SK-N-DZ (cell line): ENCODE measurements around the gene PROCA1.
"Not testable (repeated sequence)": the region's sequence is repeated elsewhere in the genome, so short reads cannot be mapped to it uniquely, and the experiment has no call there.

Experiments used
- DNase-seq: peaks from one replicate; pipeline ENCODE4 v3.0.0-alpha.2; 2015; ENCODE audit warnings: low spot score
- small RNA-seq, 2 experiments: library from RNA; depleted of rRNA; stranded (forward); fragments of <200 nt; gene quantifications; one replicate each; pipeline ENCODE3, GENCODE V24; 2014

The PROCA1 gene

DNA sequence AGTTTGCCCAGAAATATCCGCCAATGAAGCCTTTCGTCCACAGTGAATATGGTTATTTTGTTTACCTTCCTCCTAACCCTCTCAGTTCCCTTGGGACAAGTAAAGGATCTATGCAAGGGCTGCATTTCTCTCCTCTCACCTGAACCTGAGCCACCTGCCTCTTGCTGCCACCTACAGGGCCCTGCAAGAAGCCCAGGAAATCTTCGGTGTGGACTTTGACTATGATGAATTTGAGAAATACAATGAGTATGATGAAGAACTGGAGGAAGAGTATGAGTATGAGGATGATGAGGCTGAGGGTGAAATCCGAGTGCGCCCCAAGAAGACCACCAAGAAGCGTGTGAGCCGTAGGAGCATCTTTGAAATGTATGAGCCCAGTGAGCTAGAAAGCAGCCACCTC, 35.7 kb downstream of the PROCA1 start:
- DNase-seq = no peak

DNA sequence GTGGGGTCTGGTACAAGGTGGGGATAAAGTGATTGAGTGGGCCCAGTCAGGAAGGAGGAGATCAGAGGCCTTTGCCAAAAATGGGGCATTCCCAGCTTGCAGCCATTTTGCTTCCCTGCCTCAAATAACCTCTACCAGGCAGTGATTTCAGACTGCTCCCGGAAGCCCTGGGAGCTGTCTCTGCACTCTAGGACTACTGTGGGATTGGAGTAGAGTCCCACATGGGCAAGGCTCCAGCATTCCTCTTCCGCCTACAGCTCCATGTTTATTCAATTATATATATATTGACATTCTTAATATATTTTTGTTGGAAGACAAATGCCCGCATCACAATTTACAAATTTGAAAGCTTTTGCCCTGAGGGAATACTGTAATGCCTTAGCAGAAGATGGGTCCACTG, 36.2 kb downstream of the PROCA1 start:
- DNase-seq = no peak

DNA sequence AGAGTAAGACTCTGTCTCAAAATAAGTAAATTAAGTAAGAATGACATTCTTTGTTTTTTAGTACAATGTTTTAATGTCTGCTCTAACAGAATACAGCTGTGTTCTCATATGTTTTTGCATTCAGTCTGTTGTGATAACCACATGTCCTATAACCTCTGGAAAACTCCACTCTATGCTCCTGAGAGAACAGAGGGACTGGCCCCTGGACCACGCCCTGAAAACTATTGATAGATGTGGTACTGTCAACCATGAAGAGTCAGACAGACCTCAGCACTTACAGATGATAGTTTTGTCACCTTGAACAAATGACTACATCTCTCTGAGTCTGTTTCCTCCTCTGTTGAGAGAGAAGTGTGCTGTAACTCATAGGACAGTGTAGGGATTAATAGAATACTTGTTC, 41.8 kb downstream of the PROCA1 start:
- no peak for DNase-seq

DNA sequence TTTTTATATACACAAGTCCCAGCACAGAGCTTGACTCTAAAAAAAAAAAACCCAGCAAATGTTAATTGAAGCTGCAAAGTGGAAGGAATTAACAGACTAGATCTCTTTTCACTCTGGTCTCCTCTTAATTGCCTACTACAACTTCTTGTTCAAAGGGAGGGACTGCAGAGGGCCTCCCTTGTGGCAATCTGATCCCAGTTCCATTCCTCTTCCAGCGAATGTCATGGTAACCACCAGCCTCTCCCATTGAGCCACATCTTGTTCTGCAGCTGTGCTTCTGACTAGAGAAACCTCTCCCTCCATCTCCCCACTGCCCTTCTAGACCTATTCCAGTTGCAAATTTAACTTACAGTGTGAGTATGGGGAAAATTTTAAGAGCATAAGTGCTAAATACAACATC, 43.8 kb downstream of the PROCA1 start:
- no peak for DNase-seq

DNA sequence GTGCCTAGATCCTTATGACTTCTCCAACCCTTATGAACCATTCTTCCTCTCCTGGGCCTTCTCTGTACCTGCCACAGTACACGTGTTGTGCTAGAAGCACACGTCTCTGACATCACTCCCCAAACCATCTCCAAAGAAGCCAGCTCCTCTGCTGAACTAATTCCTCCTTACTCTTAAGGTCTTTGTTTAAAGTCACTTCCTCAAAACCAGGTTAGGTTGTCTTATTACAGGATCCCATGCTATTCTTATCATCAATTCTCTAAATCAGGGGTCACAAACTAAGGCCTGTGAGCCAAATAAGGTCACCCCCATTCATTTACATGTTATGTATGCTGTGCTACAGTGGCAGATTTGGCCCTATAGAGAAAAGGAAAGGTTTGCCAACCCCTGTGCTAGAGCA, 45.7 kb downstream of the PROCA1 start:
- DNase-seq = no peak

DNA sequence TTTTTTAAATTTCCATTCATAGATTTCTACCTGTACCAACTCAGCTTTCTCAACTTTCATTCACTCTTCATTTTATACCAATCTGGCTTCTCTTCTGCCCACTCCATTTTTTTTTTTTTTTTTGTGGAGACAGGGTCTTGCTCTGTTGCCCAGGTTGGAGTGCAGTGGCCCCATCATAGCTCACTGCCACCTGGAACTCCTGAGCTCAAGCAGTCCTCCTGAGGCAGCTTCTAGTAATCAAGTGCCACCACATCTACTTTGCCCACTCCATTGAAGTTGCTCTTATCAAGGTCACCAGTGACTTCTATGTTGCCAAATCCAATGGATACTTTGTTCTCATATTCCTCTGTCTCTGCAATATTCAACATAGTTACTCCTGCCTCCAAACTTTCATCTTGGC, 48.0 kb downstream of the PROCA1 start:
- no peak for DNase-seq

DNA sequence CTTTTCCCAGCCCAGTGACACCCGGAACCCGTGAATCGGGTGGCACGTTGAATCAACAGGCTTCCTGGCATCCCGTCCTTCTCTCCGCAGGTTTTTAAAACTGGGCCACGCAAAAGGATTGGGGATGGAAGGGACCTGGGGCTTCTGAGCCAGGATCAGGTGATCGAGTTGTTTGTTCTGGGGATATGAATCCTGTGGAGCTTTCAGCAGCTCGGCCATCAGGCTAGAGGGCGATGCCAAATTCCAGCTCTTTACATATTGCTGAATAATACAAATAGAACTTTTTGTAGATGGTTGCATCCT, 49.2 kb downstream of the PROCA1 start:
- no peak for DNase-seq

DNA sequence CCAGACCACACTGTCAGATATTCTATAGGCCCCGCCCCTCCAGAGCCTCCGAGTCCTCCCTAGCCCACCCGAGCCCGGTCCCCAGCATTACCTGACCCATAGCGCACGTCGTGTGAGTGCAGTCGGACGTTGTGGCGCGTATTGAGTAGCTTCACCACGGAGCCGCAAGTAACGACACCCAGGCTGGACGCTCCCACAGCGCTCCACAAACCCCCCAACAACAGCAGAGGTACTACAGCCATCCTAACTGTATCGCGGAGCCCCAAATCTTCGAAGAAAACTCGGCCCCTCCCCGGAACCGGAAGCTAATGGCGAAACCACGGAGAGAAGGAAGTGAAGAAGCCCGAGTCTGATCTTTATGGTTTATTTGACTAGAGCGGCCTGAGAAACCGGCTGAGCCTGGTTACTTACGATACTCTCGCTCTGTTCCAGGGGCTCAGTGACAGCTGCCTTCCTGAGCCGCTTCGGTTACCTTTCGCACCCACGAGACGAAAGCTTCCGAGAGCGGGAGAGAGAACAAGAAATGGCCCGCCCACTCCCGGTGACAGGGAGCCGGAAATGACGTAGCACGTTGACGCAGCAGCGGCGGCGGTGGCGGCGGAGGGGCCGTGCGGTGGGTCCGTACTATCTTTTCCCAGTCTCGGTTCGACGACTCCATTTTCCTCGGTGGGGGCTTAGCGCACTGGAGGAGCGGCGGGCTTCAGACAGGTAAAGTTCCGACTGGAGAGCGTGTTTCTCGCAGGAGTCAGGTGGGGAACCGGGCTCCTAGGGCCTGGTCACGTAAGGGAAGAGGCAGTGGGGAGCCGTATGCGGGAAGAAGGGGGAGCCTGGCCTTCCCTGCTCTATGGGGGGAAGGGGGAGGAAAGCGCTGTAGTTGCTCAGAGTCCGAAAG, 49.8 kb downstream of the PROCA1 start, which contains the start of the genes SDF2 and SUPT6H:
SDF2 (minus strand) TSS at position 272 of the 892 bp plus-strand sequence; CDS start at position 242, 30 bp downstream.
SUPT6H (plus strand) TSS at position 571 of the 892 bp plus-strand sequence. CDS start 11,197 bp downstream, outside the sequence.
- peak; percentile 92 for DNase-seq

DNA sequence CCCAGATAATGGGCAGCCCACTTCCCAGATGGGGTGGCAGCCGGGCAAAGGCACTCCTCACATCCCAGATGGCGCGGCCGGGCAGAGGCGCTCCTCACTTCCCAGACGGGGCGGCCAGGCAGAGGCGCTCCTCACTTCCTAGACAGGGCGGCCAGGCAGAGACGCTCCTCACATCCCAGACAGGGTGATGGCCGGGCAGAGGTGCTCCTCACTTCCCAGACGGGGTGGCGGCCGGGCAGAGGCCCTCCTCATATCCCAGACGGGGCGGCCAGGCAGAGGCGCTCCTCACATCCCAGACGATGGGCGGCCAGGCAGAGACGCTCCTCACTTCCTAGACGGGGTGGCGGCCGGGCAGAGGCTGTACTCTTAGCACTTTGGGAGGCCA, 52.2 kb downstream of the PROCA1 start:
- not testable (repeated sequence) for DNase-seq

DNA sequence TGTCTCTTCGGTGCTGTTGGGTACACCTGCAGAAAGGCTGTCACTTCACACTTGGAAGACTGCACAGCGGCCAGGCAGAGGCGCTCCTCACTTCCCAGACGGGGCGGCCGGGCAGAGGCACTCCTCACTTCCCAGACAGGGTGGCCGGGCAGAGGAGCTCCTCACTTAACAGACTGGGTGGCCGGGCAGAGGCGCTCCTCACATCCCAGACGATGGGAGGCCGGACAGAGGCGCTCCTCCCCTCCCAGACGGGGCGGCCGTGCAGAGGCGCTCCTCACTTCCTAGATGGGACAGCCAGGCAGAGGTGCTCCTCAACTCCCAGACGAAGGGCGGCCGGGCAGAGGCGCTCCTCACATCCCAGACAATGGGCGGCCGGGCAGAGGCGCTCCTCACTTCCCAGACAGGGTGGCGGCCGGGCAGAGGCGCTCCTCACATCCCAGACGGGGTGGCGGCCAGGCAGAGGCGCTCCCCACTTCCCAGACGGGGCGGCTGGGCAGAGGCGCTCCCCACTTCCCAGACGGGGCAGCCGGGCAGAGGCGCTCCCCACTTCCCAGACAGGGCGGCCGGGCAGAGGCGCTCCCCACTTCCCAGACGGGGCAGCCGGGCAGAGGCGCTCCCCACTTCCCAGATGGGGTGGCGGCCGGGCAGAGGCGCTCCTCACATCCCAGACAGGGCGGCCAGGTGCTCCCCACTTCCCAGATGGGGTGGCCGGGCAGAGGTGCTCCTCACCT, 52.8 kb downstream of the PROCA1 start:
- not testable (repeated sequence) for DNase-seq

DNA sequence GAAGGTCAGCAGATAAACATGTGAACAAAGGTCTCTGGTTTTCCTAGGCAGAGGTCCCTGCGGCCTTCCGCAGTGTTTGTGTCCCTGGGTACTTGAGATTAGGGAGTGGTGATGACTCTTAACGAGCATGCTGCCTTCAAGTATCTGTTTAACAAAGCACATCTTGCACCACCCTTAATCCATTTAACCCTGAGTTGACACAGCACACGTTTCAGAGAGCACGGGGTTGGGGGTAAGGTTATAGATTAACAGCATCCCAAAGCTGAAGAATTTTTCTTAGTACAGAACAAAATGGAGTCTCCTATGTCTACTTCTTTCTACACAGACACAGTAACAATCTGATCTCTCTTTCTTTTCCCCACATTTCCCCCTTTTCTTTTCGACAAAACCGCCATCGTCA, 53.3 kb downstream of the PROCA1 start:
- not testable (repeated sequence) for DNase-seq

DNA sequence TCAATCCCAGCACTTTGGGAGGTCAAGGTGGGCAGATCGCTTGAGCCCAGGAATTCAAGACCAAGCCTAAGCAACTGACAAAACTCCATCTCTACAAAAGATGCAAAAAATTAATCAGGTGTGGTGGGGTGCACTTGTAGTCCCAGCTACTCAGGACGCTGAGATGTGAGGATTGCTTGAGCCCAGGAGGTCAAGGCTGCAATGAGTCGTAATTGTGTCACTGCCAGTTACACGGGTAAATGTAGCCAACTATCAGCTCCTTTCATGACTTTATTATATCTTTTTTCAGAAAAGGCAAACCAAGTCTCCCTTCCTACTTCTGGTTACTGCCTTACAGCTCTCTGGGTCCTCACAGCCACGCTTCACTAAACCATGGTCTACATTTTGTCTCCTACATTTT, 53.9 kb downstream of the PROCA1 start:
- no peak for DNase-seq

DNA sequence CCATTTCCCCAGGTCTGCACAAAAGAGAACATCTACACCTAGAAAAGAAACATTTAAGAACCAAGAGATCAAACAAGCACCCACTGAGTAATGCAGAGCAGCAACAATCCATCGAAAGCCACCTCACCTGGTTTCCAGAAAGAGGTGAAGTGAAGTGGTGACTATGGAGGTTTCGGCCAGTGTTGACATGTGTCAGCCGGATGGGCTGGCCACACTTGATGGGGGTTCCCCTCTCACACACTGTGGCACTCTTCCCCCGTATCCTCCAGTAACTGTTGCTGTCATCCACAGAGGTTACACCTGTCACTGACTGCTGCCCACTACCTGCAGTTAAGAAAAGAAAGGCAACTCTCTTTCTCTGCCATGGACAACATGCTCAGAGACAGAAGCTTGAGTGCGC, 56.5 kb downstream of the PROCA1 start:
- no peak for DNase-seq

Small RNA genes within 50 kb of the gene (small RNA-seq; reads per million reads assigned to genes)
- gene SNORD42A (0 reads per million in 2 experiments), gene SNORD42B (0 to 0.03 reads per million in 2 experiments), gene SNORD4A (0 reads per million in 2 experiments), gene SNORD4B (0 reads per million in 2 experiments)
